RWPE1 (cell line): ENCODE data around the gene ANO9.

Experiments
- CTCF ChIA-PET: fragments of 350-600 bp; sonication (Branson Sonifier 250); formaldehyde crosslinking; extraction: SDS; loops from one replicate; lab custom pipeline; 2021; lab: Yijun Ruan, JAX
- POLR2A ChIA-PET: fragments of 400-600 bp; formaldehyde crosslinking; extraction: SDS; loops from one replicate; lab custom pipeline; 2020; ENCODE audit warnings: antibody characterized with exemption; ENCODE audit not compliant: low non-redundant PET; lab: Yijun Ruan, JAX
- DNase-seq: peaks from one replicate; pipeline ENCODE4 v3.0.0; 2012; ENCODE audit warnings: low spot score
- H3K27ac ChIP-seq: fragments of 450-650 bp; 2 replicates; pipeline ENCODE4 v1.5.1; 2017
- TF ChIP-seq, protein P1 (sequence below): fragments of 450-650 bp; conservative IDR thresholded peaks from 2 replicates; pipeline ENCODE4 v1.5.1; 2017; ENCODE audit warnings: low read depth, mild to moderate bottlenecking

ANO9 gene, protein sequence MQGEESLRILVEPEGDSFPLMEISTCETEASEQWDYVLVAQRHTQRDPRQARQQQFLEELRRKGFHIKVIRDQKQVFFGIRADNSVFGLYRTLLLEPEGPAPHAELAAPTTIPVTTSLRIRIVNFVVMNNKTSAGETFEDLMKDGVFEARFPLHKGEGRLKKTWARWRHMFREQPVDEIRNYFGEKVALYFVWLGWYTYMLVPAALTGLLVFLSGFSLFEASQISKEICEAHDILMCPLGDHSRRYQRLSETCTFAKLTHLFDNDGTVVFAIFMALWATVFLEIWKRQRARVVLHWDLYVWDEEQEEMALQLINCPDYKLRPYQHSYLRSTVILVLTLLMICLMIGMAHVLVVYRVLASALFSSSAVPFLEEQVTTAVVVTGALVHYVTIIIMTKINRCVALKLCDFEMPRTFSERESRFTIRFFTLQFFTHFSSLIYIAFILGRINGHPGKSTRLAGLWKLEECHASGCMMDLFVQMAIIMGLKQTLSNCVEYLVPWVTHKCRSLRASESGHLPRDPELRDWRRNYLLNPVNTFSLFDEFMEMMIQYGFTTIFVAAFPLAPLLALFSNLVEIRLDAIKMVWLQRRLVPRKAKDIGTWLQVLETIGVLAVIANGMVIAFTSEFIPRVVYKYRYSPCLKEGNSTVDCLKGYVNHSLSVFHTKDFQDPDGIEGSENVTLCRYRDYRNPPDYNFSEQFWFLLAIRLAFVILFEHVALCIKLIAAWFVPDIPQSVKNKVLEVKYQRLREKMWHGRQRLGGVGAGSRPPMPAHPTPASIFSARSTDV

DNA sequence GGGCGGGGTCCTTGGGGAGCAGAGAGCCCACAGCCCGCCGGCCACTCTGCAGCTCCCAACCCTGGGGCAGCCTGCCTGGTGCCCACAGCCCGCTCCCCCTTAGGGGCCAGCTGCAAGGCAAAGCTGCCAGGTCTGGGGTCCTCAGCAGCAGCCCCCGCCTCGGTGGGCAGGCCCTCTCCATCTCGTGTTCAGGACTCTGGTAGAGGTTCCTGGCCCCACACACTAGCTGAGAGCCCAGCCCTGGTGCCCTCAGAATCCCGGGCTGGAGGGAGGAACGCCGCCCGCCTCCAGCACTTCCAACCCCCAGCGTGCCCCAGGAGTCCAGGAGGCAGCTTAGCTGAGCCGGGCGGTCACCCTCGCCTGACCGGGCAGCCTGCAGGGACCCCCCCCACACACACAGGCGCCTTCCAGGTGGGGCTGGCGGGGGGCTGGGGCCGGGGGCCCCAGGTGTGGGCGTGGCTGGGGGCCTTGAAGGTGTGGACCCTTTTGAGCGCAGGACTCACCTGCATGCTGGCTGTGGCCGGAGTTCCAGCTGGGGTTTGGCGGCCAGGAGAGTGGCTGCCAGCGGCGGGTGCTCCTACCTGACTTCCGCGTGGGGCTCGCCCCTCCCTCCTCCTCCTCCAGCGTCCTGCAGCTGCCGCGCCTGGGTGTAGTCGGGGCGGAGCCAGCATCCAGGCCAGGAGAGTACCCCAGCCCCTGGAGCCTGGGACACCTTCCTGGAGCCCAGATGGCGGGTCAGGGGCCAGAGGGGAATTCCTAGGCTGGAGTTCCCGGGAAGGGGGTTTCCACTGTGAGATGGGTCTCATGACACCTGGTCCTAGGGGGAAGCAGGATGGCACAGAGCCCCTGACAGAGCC is at the start of gene ANO9:
ANO9 (minus strand) TSS at position 594 of the 857 bp plus-strand sequence; CDS start at position 509, 85 bp downstream.
- ChIA-PET CTCF (interaction anchor here (0.6 kb wide), 3 partner anchors 16 to 78 kb away, joined by 3 read pairs; no protein-coding TSS in a partner anchor), POLR2A (interaction anchor here (0.5 to 1.7 kb wide), 2 partner anchors 25 to 72 kb away, joined by 6 to 10 read pairs; no protein-coding TSS in a partner anchor)
- peak; percentile 61 for DNase-seq
- TF ChIP-seq, protein P1, sequence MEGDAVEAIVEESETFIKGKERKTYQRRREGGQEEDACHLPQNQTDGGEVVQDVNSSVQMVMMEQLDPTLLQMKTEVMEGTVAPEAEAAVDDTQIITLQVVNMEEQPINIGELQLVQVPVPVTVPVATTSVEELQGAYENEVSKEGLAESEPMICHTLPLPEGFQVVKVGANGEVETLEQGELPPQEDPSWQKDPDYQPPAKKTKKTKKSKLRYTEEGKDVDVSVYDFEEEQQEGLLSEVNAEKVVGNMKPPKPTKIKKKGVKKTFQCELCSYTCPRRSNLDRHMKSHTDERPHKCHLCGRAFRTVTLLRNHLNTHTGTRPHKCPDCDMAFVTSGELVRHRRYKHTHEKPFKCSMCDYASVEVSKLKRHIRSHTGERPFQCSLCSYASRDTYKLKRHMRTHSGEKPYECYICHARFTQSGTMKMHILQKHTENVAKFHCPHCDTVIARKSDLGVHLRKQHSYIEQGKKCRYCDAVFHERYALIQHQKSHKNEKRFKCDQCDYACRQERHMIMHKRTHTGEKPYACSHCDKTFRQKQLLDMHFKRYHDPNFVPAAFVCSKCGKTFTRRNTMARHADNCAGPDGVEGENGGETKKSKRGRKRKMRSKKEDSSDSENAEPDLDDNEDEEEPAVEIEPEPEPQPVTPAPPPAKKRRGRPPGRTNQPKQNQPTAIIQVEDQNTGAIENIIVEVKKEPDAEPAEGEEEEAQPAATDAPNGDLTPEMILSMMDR, result no peak
- H3K27ac ChIP-seq, result peak within 1 kb of the TSS; percentile 57

DNA sequence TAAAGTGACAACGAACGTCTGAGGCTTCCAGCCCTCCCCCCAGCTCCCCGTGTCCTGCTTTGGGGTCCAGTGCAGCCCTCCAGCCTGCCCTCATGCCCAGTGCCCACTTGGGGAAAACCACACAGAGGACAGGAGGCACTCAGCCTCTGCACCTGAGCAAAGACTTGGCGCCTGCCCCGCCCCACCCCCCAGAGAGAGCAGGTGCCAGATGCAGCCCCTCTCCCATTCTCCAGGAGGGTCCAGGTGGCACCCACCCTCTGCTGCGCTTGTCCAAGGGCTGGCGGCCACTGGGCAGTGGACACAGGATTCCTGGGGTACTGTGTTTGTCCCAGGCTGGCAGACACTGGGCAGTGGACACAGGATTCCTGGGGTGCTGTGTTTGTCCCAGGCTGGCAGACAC is 49.5 kb upstream of the ANO9 start:
- H3K27ac ChIP-seq, result peak overlapping the region; percentile 51; the same call in 1 of the 2 replicates
- ChIA-PET CTCF (no interaction called here), POLR2A (no interaction called here)
- DNase-seq, result no peak
- TF ChIP-seq, protein P1, result no peak

DNA sequence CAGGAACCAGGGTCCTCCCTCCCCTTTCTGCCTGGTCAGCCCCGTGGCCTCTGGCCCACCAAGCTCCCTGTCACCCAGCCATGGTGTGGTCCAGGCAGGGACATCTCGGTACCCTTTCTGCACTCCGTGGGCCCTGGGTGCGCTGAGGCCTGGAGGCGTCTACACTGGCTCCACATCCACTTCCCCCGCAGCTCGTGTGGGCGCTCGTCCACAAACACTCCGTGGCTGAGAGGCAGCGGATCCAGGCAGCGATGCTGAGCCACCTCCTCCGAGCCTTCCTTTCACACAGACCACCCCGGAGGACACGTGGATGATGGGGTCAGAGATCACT is 49.1 kb upstream of the ANO9 start:
- POLR2A ChIA-PET, result no interaction called here
- H3K27ac ChIP-seq, result peak overlapping the region; percentile 51; the same call in 1 of the 2 replicates
- no peak for DNase-seq
- CTCF ChIA-PET, result no interaction called here
- TF ChIP-seq, protein P1, result no peak

DNA sequence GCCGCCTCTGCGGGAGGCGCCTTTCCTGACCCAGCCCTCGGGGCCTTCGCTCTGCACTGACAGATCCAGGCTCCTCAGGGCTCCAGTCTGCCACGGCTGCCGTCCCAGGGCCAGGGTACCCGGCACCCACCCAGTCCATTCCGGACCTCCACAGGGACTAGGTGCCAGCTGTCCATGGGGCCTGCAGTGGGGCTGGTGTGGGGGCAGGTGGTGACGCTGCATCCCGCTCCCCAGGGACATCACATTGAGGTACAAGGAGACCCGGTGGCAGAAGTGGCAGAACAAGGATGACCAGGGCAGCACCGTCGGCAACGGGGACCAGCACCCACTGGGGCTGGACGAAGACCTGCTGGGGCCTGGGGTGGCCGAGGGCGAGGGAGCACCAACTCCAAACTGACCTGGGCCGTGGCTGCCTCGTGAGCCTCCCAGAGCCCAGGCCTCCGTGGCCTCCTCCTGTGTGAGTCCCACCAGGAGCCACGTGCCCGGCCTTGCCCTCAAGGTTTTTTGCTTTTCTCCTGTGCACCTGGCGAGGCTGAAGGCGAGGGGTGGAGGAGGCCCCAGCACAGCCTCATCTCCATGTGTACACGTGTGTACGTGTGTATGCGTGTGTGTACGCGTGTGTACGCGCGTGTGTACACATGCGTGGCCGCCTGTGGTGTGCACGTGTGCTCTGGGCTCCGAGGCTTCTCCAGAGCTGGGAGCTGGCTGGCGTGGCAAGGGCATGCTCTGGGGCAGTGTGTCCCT is 48.5 kb upstream of the ANO9 start:
- DNase-seq, result no peak
- CTCF ChIA-PET, result interaction anchor here (0.5 kb wide), 1 partner anchor 14 kb away, joined by 3 read pairs; no protein-coding TSS in a partner anchor
- POLR2A ChIA-PET, result no interaction called here
- TF ChIP-seq, protein P1, result no peak
- peak overlapping the region; percentile 51; the same call in 1 of the 2 replicates for H3K27ac ChIP-seq

DNA sequence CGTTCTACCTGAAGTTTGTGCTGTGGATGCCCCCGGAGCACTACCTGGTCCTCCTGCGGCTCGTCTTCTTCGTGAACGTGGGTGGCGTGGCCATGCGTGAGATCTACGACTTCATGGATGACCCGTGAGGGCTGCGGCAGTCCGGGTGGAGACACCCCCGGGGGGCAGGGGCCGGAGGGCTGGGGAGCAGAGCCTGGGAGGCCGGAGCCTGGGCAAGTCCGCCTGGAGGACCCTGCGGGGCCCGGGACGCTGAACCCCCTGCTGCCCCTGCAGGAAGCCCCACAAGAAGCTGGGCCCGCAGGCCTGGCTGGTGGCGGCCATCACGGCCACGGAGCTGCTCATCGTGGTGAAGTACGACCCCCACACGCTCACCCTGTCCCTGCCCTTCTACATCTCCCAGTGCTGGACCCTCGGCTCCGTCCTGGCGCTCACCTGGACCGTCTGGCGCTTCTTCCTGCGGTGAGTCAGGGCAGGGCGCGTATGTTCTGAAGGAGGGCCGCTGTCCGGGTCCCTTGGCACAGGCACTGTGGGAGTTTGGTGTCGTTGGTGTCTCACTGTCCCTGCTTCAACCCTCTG is 47.9 kb upstream of the ANO9 start:
- POLR2A ChIA-PET, result no interaction called here
- TF ChIP-seq, protein P1, result no peak
- DNase-seq, result no peak
- peak overlapping the region; percentile 51 for H3K27ac ChIP-seq
- CTCF ChIA-PET, result interaction anchor here (0.5 kb wide), 1 partner anchor 15 kb away, joined by 3 read pairs; no protein-coding TSS in a partner anchor
